Peyer's patch (tissue), 4 donors: ENCODE measurements around the gene CCNB2.

Experiments used
- CTCF ChIP-seq, 6 experiments: fragments of 450-650 bp in 4 of 6; fragments of 200-600 bp in 2 of 6; sonication (generic) in 1 of 6; IDR thresholded peaks; one replicate each; pipeline ENCODE4 v1.5.1; 2017 to 2019; ENCODE audit warnings: antibody characterized with exemption in 6 of 6, mild to moderate bottlenecking in 3 of 6, moderate library complexity in 1 of 6
- POLR2A ChIP-seq, 2 donors: fragments of 450-650 bp; IDR thresholded peaks; one replicate each; pipeline ENCODE4 v1.5.1; 2017; ENCODE audit warnings: antibody characterized with exemption in 2 of 2, mild to moderate bottlenecking in 2 of 2, moderate library complexity in 2 of 2

GRCh38 chr15:59157396-59157795 is 52.5 kb downstream of the CCNB2 start:
- TF ChIP-seq CTCF (IDR thresholded peaks at IDR 0.05): no peak
- no peak for TF ChIP-seq POLR2A (IDR thresholded peaks at IDR 0.05)
